Fibroblast of lung (primary cell): ENCODE measurements around the gene EFEMP1. TPM values are rescaled to one million over a fixed set of nuclear protein-coding genes. Genes with fewer than 3 reads are reported as not detected.
A peak's percentile ranks its signal among the peaks of the same experiment; 100 is the strongest.

ENCODE experiments used
- DNase-seq, 2 donors: peaks; one replicate each; pipeline versions ENCODE4 v3.0.0 to v3.0.0-alpha.2; 2010; ENCODE audit warnings: low read depth in 2 of 2
- H2AFZ ChIP-seq: 2 replicates; pipeline ENCODE4 v1.5.1; 2012; ENCODE audit warnings: low read length, control low read depth, inconsistent platforms
- H3K27ac ChIP-seq: 2 replicates; pipeline ENCODE4 v1.5.1; 2011; ENCODE audit warnings: low read length, control low read depth; ENCODE audit not compliant: insufficient read depth
- H3K27me3 ChIP-seq: 2 replicates; pipeline ENCODE4 v1.5.1; 2011; ENCODE audit warnings: mild to moderate bottlenecking, low read length; ENCODE audit not compliant: control insufficient read depth, insufficient read depth
- H3K36me3 ChIP-seq: 2 replicates; pipeline ENCODE4 v1.5.1; 2011; ENCODE audit warnings: low read length; ENCODE audit not compliant: control insufficient read depth, insufficient read depth
- H3K4me1 ChIP-seq: 2 replicates; pipeline ENCODE4 v1.5.1; 2011; ENCODE audit warnings: low read length; ENCODE audit not compliant: control insufficient read depth, insufficient read depth; ENCODE audit errors: extremely low read depth
- H3K4me2 ChIP-seq: 2 replicates; pipeline ENCODE4 v1.5.1; 2011; ENCODE audit warnings: low read length, control low read depth; ENCODE audit not compliant: insufficient read depth; ENCODE audit errors: extremely low read depth
- H3K4me3 ChIP-seq, 4 experiments: fragments of 200-600 bp in 1 of 4; sonication (generic) in 1 of 4; replicated peaks in 1 of 4; 2 replicates each; pipeline ENCODE4 v1.5.1; 2011 to 2016; ENCODE audit warnings: low read length in 4 of 4, low read depth in 3 of 4, mild to moderate bottlenecking in 3 of 4, control low read depth in 2 of 4, inconsistent platforms in 1 of 4, mixed read lengths in 1 of 4; ENCODE audit not compliant: insufficient read depth in 1 of 4; ENCODE audit errors: control extremely low read depth in 1 of 4
- H3K79me2 ChIP-seq: 2 replicates; pipeline ENCODE4 v1.5.1; 2012; ENCODE audit warnings: mild to moderate bottlenecking, low read length, inconsistent platforms; ENCODE audit not compliant: control insufficient read depth, insufficient read depth
- H3K9ac ChIP-seq: 2 replicates; pipeline ENCODE4 v1.5.1; 2011; ENCODE audit warnings: mild to moderate bottlenecking, low read length, control low read depth; ENCODE audit not compliant: insufficient read depth
- H3K9me3 ChIP-seq: 2 replicates; pipeline ENCODE4 v1.5.1; 2012; ENCODE audit warnings: low read depth, low read length; ENCODE audit not compliant: control insufficient read depth, insufficient read depth
- H4K20me1 ChIP-seq: 2 replicates; pipeline ENCODE4 v1.5.1; 2011; ENCODE audit warnings: low read length; ENCODE audit not compliant: control insufficient read depth, insufficient read depth; ENCODE audit errors: extremely low read depth
- EZH2 ChIP-seq: IDR thresholded peaks from 2 replicates; pipeline ENCODE4 v1.5.1; 2012; ENCODE audit warnings: low read length, control low read depth, mild to moderate bottlenecking; ENCODE audit errors: missing control alignments
- polyA plus RNA-seq, 2 donors: library from polyadenylated mRNA; depleted of rRNA in 1 of 2; stranded (reverse) in 1 of 2; unstranded in 1 of 2; fragments of >200 nt; gene quantifications; 2 replicates each; pipeline ENCODE4 v1.2.1, GENCODE V29; 2011 to 2012; ENCODE audit warnings: missing spikeins in 1 of 2
- total RNA-seq: library from RNA; depleted of rRNA; stranded (reverse); fragments of >200 nt; gene quantifications from 2 replicates; pipeline ENCODE4 v1.2.1, GENCODE V29; 2014
- TF ChIP-seq, protein P1 (sequence below), 2 donors: IDR thresholded peaks in 1 of 2; conservative IDR thresholded peaks in 1 of 2; 1 replicate in 1 of 2; 2 replicates in 1 of 2; pipeline ENCODE4 v1.5.1; 2011 to 2012; ENCODE audit warnings: low read length in 2 of 2, control low read depth in 1 of 2, inconsistent platforms in 1 of 2, low read depth in 1 of 2, mild to moderate bottlenecking in 1 of 2

EFEMP1 gene
- total and polyA plus RNA-seq, 2 donors (not counting 1 experiment from before 2014, with no cell fraction given): 467 to 724 TPM

- H3K27ac ChIP-seq: no peak overlapping the region
- no peaks in the 10 kb centered on the region for H3K79me2 ChIP-seq
- no peak overlapping the region for H3K4me3 ChIP-seq
- DNase-seq: peak; percentile 33 to 67
- TF ChIP-seq, protein P1, sequence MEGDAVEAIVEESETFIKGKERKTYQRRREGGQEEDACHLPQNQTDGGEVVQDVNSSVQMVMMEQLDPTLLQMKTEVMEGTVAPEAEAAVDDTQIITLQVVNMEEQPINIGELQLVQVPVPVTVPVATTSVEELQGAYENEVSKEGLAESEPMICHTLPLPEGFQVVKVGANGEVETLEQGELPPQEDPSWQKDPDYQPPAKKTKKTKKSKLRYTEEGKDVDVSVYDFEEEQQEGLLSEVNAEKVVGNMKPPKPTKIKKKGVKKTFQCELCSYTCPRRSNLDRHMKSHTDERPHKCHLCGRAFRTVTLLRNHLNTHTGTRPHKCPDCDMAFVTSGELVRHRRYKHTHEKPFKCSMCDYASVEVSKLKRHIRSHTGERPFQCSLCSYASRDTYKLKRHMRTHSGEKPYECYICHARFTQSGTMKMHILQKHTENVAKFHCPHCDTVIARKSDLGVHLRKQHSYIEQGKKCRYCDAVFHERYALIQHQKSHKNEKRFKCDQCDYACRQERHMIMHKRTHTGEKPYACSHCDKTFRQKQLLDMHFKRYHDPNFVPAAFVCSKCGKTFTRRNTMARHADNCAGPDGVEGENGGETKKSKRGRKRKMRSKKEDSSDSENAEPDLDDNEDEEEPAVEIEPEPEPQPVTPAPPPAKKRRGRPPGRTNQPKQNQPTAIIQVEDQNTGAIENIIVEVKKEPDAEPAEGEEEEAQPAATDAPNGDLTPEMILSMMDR (conservative IDR thresholded peaks at IDR 0.05 in 1 of 2, IDR thresholded peaks at IDR 0.05 in 1 of 2; ENCODE audit: low read depth in 1 of 2, low read length in 2 of 2): no peak
- TF ChIP-seq EZH2: no peak
- H4K20me1 ChIP-seq: no peaks in the 10 kb centered on the region
- H3K9me3 ChIP-seq: no peaks in the 10 kb centered on the region
- H3K4me2 ChIP-seq: no peak overlapping the region
- H3K9ac ChIP-seq: no peak overlapping the region
- peaks cover 12% of the 10 kb centered on the region for H3K4me1 ChIP-seq
- H3K27me3 ChIP-seq: no peaks in the 10 kb centered on the region
- H2AFZ ChIP-seq: no peak overlapping the region
- H3K36me3 ChIP-seq: no peaks in the 10 kb centered on the region
Observed at GRCh38 chr2:55842046-55842445, 81.5 kb downstream of the EFEMP1 start.

- H3K4me1 ChIP-seq: peaks cover 12% of the 10 kb centered on the region
- H3K27me3 ChIP-seq: no peaks in the 10 kb centered on the region
- H3K36me3 ChIP-seq: no peaks in the 10 kb centered on the region
- no peak overlapping the region for H3K4me3 ChIP-seq
- no peak overlapping the region for H3K9ac ChIP-seq
- H3K27ac ChIP-seq: no peak overlapping the region
- no peak overlapping the region for H2AFZ ChIP-seq
- H3K9me3 ChIP-seq: no peaks in the 10 kb centered on the region
- DNase-seq: no peak
- H3K79me2 ChIP-seq: no peaks in the 10 kb centered on the region
- H4K20me1 ChIP-seq: no peaks in the 10 kb centered on the region
- no peak overlapping the region for H3K4me2 ChIP-seq
- TF ChIP-seq, protein P1 (conservative IDR thresholded peaks at IDR 0.05 in 1 of 2, IDR thresholded peaks at IDR 0.05 in 1 of 2; ENCODE audit: low read depth in 1 of 2, low read length in 2 of 2): no peak
- no peak for TF ChIP-seq EZH2
Observed at GRCh38 chr2:55840460-55840859, 83.1 kb downstream of the EFEMP1 start.

- Histone ChIP-seq H4K20me1 (no peaks in the 10 kb centered on the region), H3K36me3 (no peaks in the 10 kb centered on the region), H2AFZ (no peak overlapping the region), H3K4me3 (no peak overlapping the region), H3K79me2 (no peaks in the 10 kb centered on the region), H3K4me1 (peaks cover 12% of the 10 kb centered on the region), H3K27ac (no peak overlapping the region), H3K27me3 (no peaks in the 10 kb centered on the region), H3K9me3 (no peaks in the 10 kb centered on the region), H3K4me2 (peak overlapping the region; percentile 20), H3K9ac (no peak overlapping the region)
- TF ChIP-seq, protein P1 (conservative IDR thresholded peaks at IDR 0.05 in 1 of 2, IDR thresholded peaks at IDR 0.05 in 1 of 2; ENCODE audit: low read depth in 1 of 2, low read length in 2 of 2): no peak
- TF ChIP-seq EZH2: no peak
- DNase-seq: peak; percentile 44 to 57
Observed at GRCh38 chr2:55839182-55839819, 84.3 kb downstream of the EFEMP1 start.
